ENCODE measurements around the gene CALHM3. TPM values are rescaled to one million over a fixed set of nuclear protein-coding genes. Genes with fewer than 3 reads are reported as not detected.

Gene CALHM3
- total RNA-seq = not detected in 2 replicates

GRCh38 chr10:103479135-103479534 is at the start of gene CALHM3:
TSS of gene CALHM3 (minus strand) at chr10:103479240. CDS start at chr10:103479032, 208 bp downstream.

GRCh38 chr10:103493362-103493915 is 14.4 kb upstream of the CALHM3 start, which contains the start of gene NEURL1:
TSS of gene NEURL1 (plus strand) at chr10:103493705. CDS start at chr10:103494388, 683 bp downstream.

GRCh38 chr10:103458720-103459119 is 20.3 kb downstream of the CALHM3 start, which contains the start of gene CALHM1:
TSS of gene CALHM1 (minus strand) at chr10:103458900. CDS start at chr10:103458751, 149 bp downstream.

GRCh38 chr10:103451831-103452505 is 27.1 kb downstream of the CALHM3 start, which contains the start of gene CALHM2:
TSS of gene CALHM2 (minus strand) at chr10:103452370. CDS start at chr10:103449941, 2,429 bp downstream.

Other genes starting within 250 kb of the CALHM3 start
- gene RPEL1, start 233.4 kb downstream of the CALHM3 start, total RNA-seq = not detected in 2 replicates
- gene INA, start 202.1 kb downstream of the CALHM3 start, total RNA-seq = 1.1 and 1.6 TPM in 2 replicates
- gene PCGF6, start 128.1 kb downstream of the CALHM3 start, total RNA-seq = 11.3 and 13.8 TPM in 2 replicates
- gene TAF5, start 111.3 kb downstream of the CALHM3 start, total RNA-seq = 7.4 and 7.8 TPM in 2 replicates
- 529 and 626 TPM in 2 replicates for gene ATP5MK, start 82.8 kb downstream of the CALHM3 start, total RNA-seq
- 33.1 and 34.8 TPM in 2 replicates for gene PDCD11, start 82.6 kb downstream of the CALHM3 start, total RNA-seq
- gene CALHM2, start 26.9 kb downstream of the CALHM3 start, total RNA-seq = 25.2 and 33.1 TPM in 2 replicates
- not detected in 2 replicates for gene CALHM1, start 20.3 kb downstream of the CALHM3 start, total RNA-seq
- gene NEURL1, start 14.5 kb upstream of the CALHM3 start, total RNA-seq = 0.10 and 0.87 TPM in 2 replicates

Data from mammary microvascular endothelial cell (primary cell).